Neural cell (in vitro differentiated cells): Measurements from ENCODE around the gene DDX24. TPM values are rescaled to one million over a fixed set of nuclear protein-coding genes. Genes with fewer than 3 reads are reported as not detected.

Experiments used
- H2AFZ ChIP-seq: fragments of 200-600, 300-800 bp; sonication (generic), shearing (Covaris generic); 2 replicates; pipeline ENCODE4 v1.6.0; 2014; ENCODE audit warnings: low read depth, mild to moderate bottlenecking, antibody characterized with exemption, low read length, moderate library complexity
- H3F3A ChIP-seq: fragments of 200-600 bp; shearing (Covaris generic); 2 replicates; pipeline ENCODE4 v1.6.1; 2016; ENCODE audit warnings: mild to moderate bottlenecking, moderate library complexity, mixed read lengths, antibody characterized with exemption, low read length; ENCODE audit not compliant: insufficient read depth, poor library complexity, severe bottlenecking
- H3K27ac ChIP-seq: fragments of 200-600, 300-800 bp; sonication (generic), shearing (Covaris generic); 2 replicates; pipeline ENCODE4 v1.5.1; 2014; ENCODE audit warnings: mild to moderate bottlenecking, low read length, moderate library complexity
- H3K27me3 ChIP-seq: fragments of 300-800, 200-600 bp; sonication (generic), shearing (Covaris generic); 2 replicates; pipeline ENCODE4 v1.6.0; 2014; ENCODE audit warnings: mild to moderate bottlenecking, low read depth, low read length, moderate library complexity; ENCODE audit not compliant: insufficient read depth
- H3K36me3 ChIP-seq: fragments of 300-800, 200-600 bp; sonication (generic), shearing (Covaris generic); 2 replicates; pipeline ENCODE4 v1.5.1; 2014; ENCODE audit warnings: mild to moderate bottlenecking, antibody characterized with exemption, low read length, moderate library complexity; ENCODE audit not compliant: insufficient read depth
- H3K4me2 ChIP-seq: fragments of 300-800, 200-600 bp; sonication (generic), shearing (Covaris generic); 2 replicates; pipeline ENCODE4 v1.6.0; 2014; ENCODE audit warnings: mild to moderate bottlenecking, low read length
- H3K4me3 ChIP-seq: fragments of 300-800, 200-600 bp; sonication (generic), shearing (Covaris generic); 2 replicates; pipeline ENCODE4 v1.5.1; 2014; ENCODE audit warnings: mild to moderate bottlenecking, low read length, moderate library complexity
- H3K79me2 ChIP-seq: fragments of 200-600 bp; shearing (Covaris generic); replicated peaks from 2 replicates; pipeline ENCODE4 v1.6.0; 2014; ENCODE audit warnings: mild to moderate bottlenecking, low read length, moderate library complexity; ENCODE audit not compliant: insufficient read depth
- H3K9ac ChIP-seq: fragments of 300-800, 200-600 bp; sonication (generic), shearing (Covaris generic); 2 replicates; pipeline ENCODE4 v1.6.1; 2016; ENCODE audit warnings: mild to moderate bottlenecking, low read length, mixed read lengths
- H3K9me2 ChIP-seq: fragments of 200-600 bp; shearing (Covaris generic); 2 replicates; pipeline ENCODE4 v1.6.1; 2016; ENCODE audit warnings: mild to moderate bottlenecking, low read length, mixed read lengths; ENCODE audit not compliant: insufficient read depth
- H3K9me3 ChIP-seq: fragments of 200-600, 300-800 bp; sonication (generic), shearing (Covaris generic); 2 replicates; pipeline ENCODE4 v1.6.1; 2016; ENCODE audit warnings: mild to moderate bottlenecking, mixed run types, low read length, moderate library complexity, mixed read lengths
- H4K20me1 ChIP-seq: fragments of 200-600 bp; shearing (Covaris generic); 2 replicates; pipeline ENCODE4 v1.6.1; 2016; ENCODE audit warnings: mild to moderate bottlenecking, mixed run types; ENCODE audit not compliant: insufficient read depth
- EP300 ChIP-seq: fragments of 450-650 bp; conservative IDR thresholded peaks from 2 replicates; pipeline ENCODE4 v1.6.1; 2014; ENCODE audit warnings: antibody characterized with exemption, mild to moderate bottlenecking, moderate library complexity; ENCODE audit not compliant: poor library complexity, severe bottlenecking
- EZH2 ChIP-seq: fragments of 200-600, 300-800 bp; shearing (Covaris generic), sonication (generic); IDR thresholded peaks from 2 replicates; pipeline ENCODE4 v1.6.1; 2014; ENCODE audit warnings: antibody characterized with exemption, low read length, borderline replicate concordance, mild to moderate bottlenecking; ENCODE audit not compliant: insufficient read depth, poor library complexity, severe bottlenecking
- MXI1 ChIP-seq: fragments of 450-650 bp; conservative IDR thresholded peaks from 2 replicates; pipeline ENCODE4 v1.6.1; 2014; ENCODE audit warnings: antibody characterized with exemption, mild to moderate bottlenecking; ENCODE audit not compliant: poor library complexity, severe bottlenecking
- POLR2AphosphoS5 ChIP-seq: IDR thresholded peaks from 2 replicates; pipeline ENCODE4 v1.6.1; 2012
- RAD21 ChIP-seq: fragments of 450-650 bp; conservative IDR thresholded peaks from 2 replicates; pipeline ENCODE4 v1.6.1; 2014; ENCODE audit warnings: antibody characterized with exemption, mild to moderate bottlenecking, moderate library complexity
- REST ChIP-seq: IDR thresholded peaks from 2 replicates; pipeline ENCODE4 v1.6.1; 2012; ENCODE audit warnings: borderline replicate concordance
- SMC3 ChIP-seq: fragments of 450-650 bp; conservative IDR thresholded peaks from 2 replicates; pipeline ENCODE4 v1.6.1; 2014; ENCODE audit warnings: antibody characterized with exemption, mild to moderate bottlenecking, moderate library complexity; ENCODE audit not compliant: poor library complexity
- TAF1 ChIP-seq: IDR thresholded peaks from 2 replicates; pipeline ENCODE4 v1.6.1; 2012; ENCODE audit warnings: low read depth
- polyA plus RNA-seq: library from polyadenylated mRNA; depleted of rRNA; stranded (reverse); fragments of >200 nt; gene quantifications from 2 replicates; pipeline ENCODE4 v1.2.3, GENCODE V29; 2014
- TF ChIP-seq, protein P1 (sequence below): fragments of 450-650 bp; IDR thresholded peaks from 2 replicates; pipeline ENCODE4 v1.5.1; 2014; ENCODE audit warnings: antibody characterized with exemption, mild to moderate bottlenecking, moderate library complexity; ENCODE audit not compliant: poor library complexity, severe bottlenecking

DDX24 gene
- polyA plus RNA-seq, 1 donor from 2014 or later, result 177 TPM

DNA sequence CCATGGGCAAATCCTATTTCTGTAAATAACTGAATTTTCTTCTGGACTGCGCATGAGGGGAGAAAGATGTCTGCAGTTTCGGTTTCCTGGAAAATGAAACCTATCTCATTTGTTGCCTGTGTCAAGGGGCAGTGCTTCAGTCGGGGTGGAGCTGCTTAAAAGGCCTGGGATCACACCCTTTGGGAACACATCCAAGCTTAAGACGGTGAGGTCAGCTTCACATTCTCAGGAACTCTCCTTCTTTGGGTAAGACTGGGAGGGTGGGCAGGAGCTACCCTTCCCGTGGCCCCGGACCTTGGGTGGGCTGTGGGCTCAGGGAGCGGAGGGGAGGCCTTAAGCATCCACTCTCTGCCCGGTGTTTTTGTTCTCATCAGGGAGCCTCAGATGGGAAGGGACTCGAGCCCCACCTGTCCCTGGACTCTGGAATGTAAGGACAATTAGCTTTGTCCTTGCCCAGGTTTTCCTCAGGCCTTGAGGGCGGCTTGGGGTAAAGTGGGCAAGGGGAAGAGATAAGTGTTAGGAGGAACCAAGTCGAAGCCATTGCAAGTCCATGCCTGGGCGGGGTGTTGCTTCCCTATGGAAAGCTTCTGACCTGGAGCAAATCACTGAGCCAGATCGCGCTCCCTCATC is 29.7 kb upstream of the DDX24 start, which contains the start of gene IFI27:
Gene IFI27, plus strand, starts transcription at position 185 of the 630 bp plus-strand sequence.
- H4K20me1 ChIP-seq, result no peaks in the 10 kb centered on the region
- H3K9me2 ChIP-seq, result no peaks in the 10 kb centered on the region
- no peak within 1 kb of the TSS for H3K9ac ChIP-seq
- H2AFZ ChIP-seq, result no peak within 1 kb of the TSS
- H3K79me2 ChIP-seq, result no peaks in the 10 kb centered on the region
- H3F3A ChIP-seq, result no peaks in the 10 kb centered on the region
- no peaks in the 10 kb centered on the region for H3K9me3 ChIP-seq
- TF ChIP-seq POLR2AphosphoS5 (no peak), REST (no peak), MXI1 (no peak), TAF1 (no peak), EZH2 (no peak), RAD21 (no peak)
- H3K4me2 ChIP-seq, result no peak within 1 kb of the TSS
- no peak within 1 kb of the TSS for H3K27ac ChIP-seq
- H3K27me3 ChIP-seq, result no peaks in the 10 kb centered on the region
- H3K4me3 ChIP-seq, result no peak within 1 kb of the TSS
- no peaks in the 10 kb centered on the region for H3K36me3 ChIP-seq

DNA sequence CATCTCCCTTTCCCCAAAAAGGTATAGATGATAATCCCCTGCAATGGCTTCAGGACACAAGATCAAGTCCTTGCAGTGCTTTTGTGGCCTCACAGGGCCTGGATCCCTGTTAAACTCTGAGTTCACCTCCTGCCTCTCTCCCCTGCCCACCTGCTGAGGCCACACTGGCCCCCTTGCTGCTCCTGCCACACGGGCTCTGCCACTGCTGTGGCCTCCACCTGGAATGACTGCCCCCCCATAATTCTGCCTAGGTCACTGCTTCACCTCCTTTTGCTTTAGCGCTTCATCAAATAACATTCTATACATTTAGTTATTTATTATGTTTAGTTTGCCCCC is 28.9 kb upstream of the DDX24 start:
- H3K36me3 ChIP-seq, result no peaks in the 10 kb centered on the region

More for the DNA sequence above, 28.9 kb upstream of the DDX24 start:
- Histone ChIP-seq H2AFZ (no peak overlapping the region), H3K79me2 (no peaks in the 10 kb centered on the region), H3K4me2 (no peak overlapping the region), H3K27ac (no peak overlapping the region), H3K9ac (no peak overlapping the region), H3F3A (no peaks in the 10 kb centered on the region), H3K27me3 (no peaks in the 10 kb centered on the region), H3K9me3 (no peaks in the 10 kb centered on the region), H4K20me1 (no peaks in the 10 kb centered on the region), H3K9me2 (no peaks in the 10 kb centered on the region), H3K4me3 (no peak overlapping the region)
- TF ChIP-seq, protein P1, sequence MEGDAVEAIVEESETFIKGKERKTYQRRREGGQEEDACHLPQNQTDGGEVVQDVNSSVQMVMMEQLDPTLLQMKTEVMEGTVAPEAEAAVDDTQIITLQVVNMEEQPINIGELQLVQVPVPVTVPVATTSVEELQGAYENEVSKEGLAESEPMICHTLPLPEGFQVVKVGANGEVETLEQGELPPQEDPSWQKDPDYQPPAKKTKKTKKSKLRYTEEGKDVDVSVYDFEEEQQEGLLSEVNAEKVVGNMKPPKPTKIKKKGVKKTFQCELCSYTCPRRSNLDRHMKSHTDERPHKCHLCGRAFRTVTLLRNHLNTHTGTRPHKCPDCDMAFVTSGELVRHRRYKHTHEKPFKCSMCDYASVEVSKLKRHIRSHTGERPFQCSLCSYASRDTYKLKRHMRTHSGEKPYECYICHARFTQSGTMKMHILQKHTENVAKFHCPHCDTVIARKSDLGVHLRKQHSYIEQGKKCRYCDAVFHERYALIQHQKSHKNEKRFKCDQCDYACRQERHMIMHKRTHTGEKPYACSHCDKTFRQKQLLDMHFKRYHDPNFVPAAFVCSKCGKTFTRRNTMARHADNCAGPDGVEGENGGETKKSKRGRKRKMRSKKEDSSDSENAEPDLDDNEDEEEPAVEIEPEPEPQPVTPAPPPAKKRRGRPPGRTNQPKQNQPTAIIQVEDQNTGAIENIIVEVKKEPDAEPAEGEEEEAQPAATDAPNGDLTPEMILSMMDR, result no peak
- TF ChIP-seq MXI1 (no peak), EZH2 (no peak), TAF1 (no peak), RAD21 (no peak), SMC3 (no peak), EP300 (no peak), REST (no peak)
